GM19467 (cell line): Measurements from ENCODE around the gene SCAF1.

ENCODE experiments used
- ATAC-seq: cut with Tn5 transposase; IDR thresholded peaks from one replicate; pipeline ENCODE4 v1.9.1; 2021; ENCODE audit warnings: mild to moderate bottlenecking, moderate library complexity; ENCODE audit not compliant: unreplicated experiment

The SCAF1 gene

GRCh38 chr19:49641688-49642491 is at the start of gene SCAF1:
TSS of gene SCAF1 (plus strand) at chr19:49642209. CDS start at chr19:49645027, 2,818 bp downstream.
- peak; percentile 61 for ATAC-seq

- no peak for ATAC-seq
Measured at GRCh38 chr19:49592486-49593232, 49.4 kb upstream of the SCAF1 start.

GRCh38 chr19:49593233-49594113 is 48.5 kb upstream of the SCAF1 start:
- peak; percentile 42 for ATAC-seq

- no peak for ATAC-seq
Measured at GRCh38 chr19:49594157-49594992, 47.6 kb upstream of the SCAF1 start.

- no peak for ATAC-seq
Measured at GRCh38 chr19:49594993-49595818, 46.8 kb upstream of the SCAF1 start.

GRCh38 chr19:49595819-49596404 is 46.1 kb upstream of the SCAF1 start:
- ATAC-seq: no peak

GRCh38 chr19:49596407-49596806 is 45.6 kb upstream of the SCAF1 start:
- ATAC-seq: no peak

- no peak for ATAC-seq
Measured at GRCh38 chr19:49596954-49597702, 44.9 kb upstream of the SCAF1 start.

GRCh38 chr19:49597703-49597974 is 44.4 kb upstream of the SCAF1 start:
- ATAC-seq: no peak

GRCh38 chr19:49599378-49600295 is 42.4 kb upstream of the SCAF1 start:
- no peak for ATAC-seq

GRCh38 chr19:49601482-49602038 is 40.4 kb upstream of the SCAF1 start:
- no peak for ATAC-seq

- no peak for ATAC-seq
Measured at GRCh38 chr19:49602806-49603205, 39.2 kb upstream of the SCAF1 start.

- ATAC-seq: no peak
Measured at GRCh38 chr19:49605605-49606004, 36.4 kb upstream of the SCAF1 start.

GRCh38 chr19:49609499-49610092 is 32.4 kb upstream of the SCAF1 start:
- ATAC-seq: no peak

GRCh38 chr19:49613374-49613773 is 28.6 kb upstream of the SCAF1 start:
- no peak for ATAC-seq

- ATAC-seq: no peak
Measured at GRCh38 chr19:49614096-49614833, 27.7 kb upstream of the SCAF1 start.
